ENCODE data around the gene SLC4A3. TPM values are rescaled to one million over a fixed set of nuclear protein-coding genes. Genes with fewer than 3 reads are reported as not detected.

Gene SLC4A3
- polyA plus RNA-seq, 1 experiment = 12.1 TPM

- DNase-seq (ENCODE audit: low read depth) = no peak
- no peaks in the 10 kb centered on the region for H3K27me3 ChIP-seq (ENCODE audit: control insufficient read depth, insufficient read depth, low read length)
- no peak overlapping the region for H3K4me3 ChIP-seq (ENCODE audit: low read depth, low read length)
- H3K36me3 ChIP-seq (ENCODE audit: control insufficient read depth, insufficient read depth, low read length) = peaks cover 2% of the 10 kb centered on the region; the same call in 1 of the 2 replicates
- ChIA-PET CTCF (interaction anchor here (0.7 to 6.4 kb wide), 35 partner anchors 9 to 241 kb away, joined by 3 to 88 read pairs (median 5); partner anchors contain the start of genes CHPF, OBSL1, STK11IP and TMEM198), POLR2A (no interaction called here)
- no peak for TF ChIP-seq CTCF (IDR thresholded peaks at IDR 0.05; ENCODE audit: insufficient read depth, low read depth, low read length)
These were observed 15.6 kb downstream of the SLC4A3 start for GRCh38 chr2:219643084-219643473.

GRCh38 chr2:219643788-219644398 is 16.5 kb downstream of the SLC4A3 start:
- H3K4me3 ChIP-seq (ENCODE audit: low read depth, low read length) = no peak overlapping the region
- no peak for DNase-seq (ENCODE audit: low read depth)
- POLR2A ChIA-PET = no interaction called here
- TF ChIP-seq CTCF (IDR thresholded peaks at IDR 0.05; ENCODE audit: insufficient read depth, low read depth, low read length) = no peak
- CTCF ChIA-PET = interaction anchor here (1.2 to 6.4 kb wide), 15 partner anchors 14 to 241 kb away, joined by 3 to 88 read pairs (median 6); partner anchors contain the start of genes CHPF, OBSL1 and TMEM198
- H3K36me3 ChIP-seq (ENCODE audit: control insufficient read depth, insufficient read depth, low read length) = peaks cover 2% of the 10 kb centered on the region; the same call in 1 of the 2 replicates
- no peaks in the 10 kb centered on the region for H3K27me3 ChIP-seq (ENCODE audit: control insufficient read depth, insufficient read depth, low read length)

GRCh38 chr2:219644801-219645480 is 17.5 kb downstream of the SLC4A3 start:
- Histone ChIP-seq H3K27me3 (ENCODE audit: control insufficient read depth, insufficient read depth, low read length) (no peaks in the 10 kb centered on the region), H3K36me3 (ENCODE audit: control insufficient read depth, insufficient read depth, low read length) (peaks cover 2% of the 10 kb centered on the region; the same call in 1 of the 2 replicates), H3K4me3 (ENCODE audit: low read depth, low read length) (no peak overlapping the region)
- POLR2A ChIA-PET = interaction anchor here (0.6 kb wide), 1 partner anchor 265 kb away, joined by 4 read pairs; no protein-coding TSS in a partner anchor
- no peak for DNase-seq (ENCODE audit: low read depth)
- CTCF ChIA-PET = interaction anchor here (1.2 to 6.4 kb wide), 11 partner anchors 9 to 243 kb away, joined by 3 to 88 read pairs (median 5); partner anchors contain the start of genes OBSL1 and STK11IP
- TF ChIP-seq CTCF (IDR thresholded peaks at IDR 0.05; ENCODE audit: insufficient read depth, low read depth, low read length) = no peak

- no peak for TF ChIP-seq CTCF (IDR thresholded peaks at IDR 0.05; ENCODE audit: insufficient read depth, low read depth, low read length)
- ChIA-PET POLR2A (interaction anchor here (0.6 kb wide), 1 partner anchor 266 kb away, joined by 4 read pairs; no protein-coding TSS in a partner anchor), CTCF (interaction anchor here (0.6 to 6.4 kb wide), 11 partner anchors 8 to 243 kb away, joined by 3 to 88 read pairs (median 5); partner anchors contain the start of genes OBSL1 and STK11IP)
- Histone ChIP-seq H3K27me3 (ENCODE audit: control insufficient read depth, insufficient read depth, low read length) (peaks cover 3% of the 10 kb centered on the region; the same call in 1 of the 2 replicates), H3K36me3 (ENCODE audit: control insufficient read depth, insufficient read depth, low read length) (no peaks in the 10 kb centered on the region; the same call in 1 of the 2 replicates), H3K4me3 (ENCODE audit: low read depth, low read length) (no peak overlapping the region)
- no peak for DNase-seq (ENCODE audit: low read depth)
These were observed 18.4 kb downstream of the SLC4A3 start for GRCh38 chr2:219645631-219646527.

Measured in BJ (cell line).